ENCODE measurements around the gene MAK.
"Not testable (repeated sequence)": the region's sequence is repeated elsewhere in the genome, so short reads cannot be mapped to it uniquely, and the experiment has no call there.

Gene MAK

DNA sequence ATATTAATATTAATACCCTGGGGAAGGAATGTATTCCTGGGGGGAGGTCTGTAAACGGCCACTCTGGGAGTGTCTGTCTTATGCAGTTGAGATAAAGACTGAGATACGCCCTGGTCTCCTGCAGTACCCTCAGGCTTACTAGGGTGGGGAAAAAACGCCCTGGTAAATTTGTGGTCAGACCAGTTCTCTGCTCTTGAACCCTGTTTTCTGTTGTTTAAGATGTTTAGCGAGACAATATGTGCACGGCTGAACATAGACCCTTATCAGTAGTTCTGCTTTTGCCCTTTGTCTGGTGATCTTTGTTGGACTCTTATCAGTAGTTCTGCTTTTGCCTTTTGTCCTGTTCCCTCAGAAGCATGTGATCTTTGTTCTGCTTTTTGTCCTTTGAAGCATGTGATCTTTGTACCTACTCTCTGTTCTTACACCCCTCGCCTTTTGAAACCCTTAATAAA is 15.5 kb upstream of the MAK start:
- not testable (repeated sequence) for DNase-seq (ENCODE audit: low spot score)

DNA sequence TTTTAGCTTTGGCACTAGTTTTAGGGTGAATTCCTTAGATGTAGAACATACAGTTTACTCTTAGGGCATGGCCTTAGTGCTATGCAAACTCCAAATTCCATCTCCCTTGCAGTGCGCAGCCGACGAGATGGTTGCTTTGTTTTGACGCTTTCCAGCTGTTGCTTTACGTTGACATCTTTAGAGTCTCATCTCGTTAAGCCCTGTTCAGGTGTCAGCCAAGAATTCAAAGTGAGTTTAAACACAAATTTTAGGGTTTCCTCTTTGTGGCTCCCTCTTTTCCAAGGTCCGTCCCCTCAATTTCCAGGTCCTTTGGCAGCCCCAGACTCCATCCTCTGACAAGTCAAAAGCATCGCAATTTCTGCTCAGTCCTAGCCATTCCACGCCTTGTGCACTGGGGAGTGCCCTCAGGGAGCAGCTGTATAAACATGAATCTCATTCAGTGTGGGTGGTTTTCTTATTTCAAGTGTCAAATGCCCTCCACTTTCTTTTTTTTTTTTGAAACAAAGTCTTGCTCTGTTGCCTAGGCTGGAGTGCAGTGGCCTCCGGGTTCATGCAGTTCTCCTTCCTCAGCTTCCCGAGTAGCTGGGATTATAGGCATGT is 14.1 kb upstream of the MAK start:
- DNase-seq (ENCODE audit: low spot score), result no peak

DNA sequence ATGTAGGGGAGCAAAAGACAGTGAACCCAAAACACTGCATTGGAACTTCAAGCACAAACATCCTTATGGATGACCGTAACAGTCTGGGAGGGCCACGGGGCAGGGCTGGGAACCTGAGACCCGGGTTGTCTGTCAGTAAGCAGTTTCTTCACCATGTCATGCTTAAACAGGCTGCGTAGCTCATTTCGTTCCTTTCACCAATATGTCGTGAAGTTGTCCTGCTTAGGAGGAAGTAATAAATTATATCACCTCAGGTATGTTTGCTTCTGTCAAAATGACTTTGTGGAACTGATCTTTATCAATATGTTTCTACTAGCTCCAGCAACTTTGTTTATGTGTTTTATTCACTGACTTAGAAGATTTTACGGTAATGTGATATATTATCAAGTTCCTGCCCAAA is 12.4 kb upstream of the MAK start:
- DNase-seq (ENCODE audit: low spot score), result no peak

DNA sequence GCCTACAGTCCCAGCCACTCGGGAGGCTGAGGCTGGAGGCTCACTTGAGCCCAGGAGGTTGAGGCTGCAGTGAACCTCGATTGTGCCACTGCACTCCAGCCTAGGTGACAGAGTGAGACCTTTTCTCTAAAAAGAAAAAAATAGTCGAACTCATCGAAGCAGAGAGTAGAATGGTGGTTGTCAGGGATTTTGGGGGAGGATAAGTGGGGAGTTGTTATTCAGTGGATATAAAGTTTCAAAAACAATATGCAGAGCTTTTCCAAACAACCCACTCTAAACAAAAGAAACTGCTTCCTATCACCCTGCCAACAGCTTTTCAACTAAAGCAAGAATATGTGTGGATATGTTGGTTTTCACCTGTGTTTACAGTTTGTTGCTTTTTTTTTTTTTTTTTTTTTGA is 11.6 kb upstream of the MAK start:
- no peak for DNase-seq (ENCODE audit: low spot score)

DNA sequence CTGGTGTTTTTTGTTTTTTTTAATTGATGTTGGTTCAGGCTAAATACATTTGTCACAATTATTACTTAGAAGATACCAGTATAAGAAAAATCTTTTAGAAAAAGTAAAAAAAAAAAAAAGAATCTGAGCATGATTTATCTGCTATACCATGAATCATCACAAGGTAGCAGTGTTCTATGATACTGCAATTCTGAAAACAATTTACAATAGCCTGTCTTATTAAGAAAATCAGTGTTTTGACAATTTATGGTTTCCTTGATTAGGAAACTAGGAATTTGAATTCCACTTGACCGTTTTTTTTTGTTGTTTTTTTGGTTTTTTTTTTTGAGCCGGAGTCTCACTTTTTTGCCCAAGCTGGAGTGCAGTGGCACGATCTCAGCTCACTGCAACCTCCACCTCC is 9.3 kb upstream of the MAK start:
- no peak for DNase-seq (ENCODE audit: low spot score)

DNA sequence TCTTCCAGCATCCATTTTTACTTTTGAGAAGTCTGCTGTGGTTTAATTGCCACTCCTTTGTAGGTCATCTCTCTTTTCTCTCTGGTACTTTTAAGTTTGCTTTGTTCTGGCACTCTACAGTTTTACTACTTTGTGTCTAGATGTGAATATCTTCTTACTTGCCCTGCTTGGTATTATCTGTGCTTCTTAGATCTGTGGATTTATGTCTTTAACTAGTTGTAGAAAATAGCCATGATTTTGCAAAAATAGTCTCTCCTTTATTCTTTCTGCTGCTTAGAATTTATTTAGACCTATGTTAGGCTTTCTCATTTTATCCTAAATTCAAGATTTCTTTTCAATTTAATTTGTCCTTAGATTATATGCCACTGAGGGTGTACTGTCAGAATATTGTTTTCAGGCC is 5.2 kb upstream of the MAK start:
- DNase-seq (ENCODE audit: low spot score), result no peak

DNA sequence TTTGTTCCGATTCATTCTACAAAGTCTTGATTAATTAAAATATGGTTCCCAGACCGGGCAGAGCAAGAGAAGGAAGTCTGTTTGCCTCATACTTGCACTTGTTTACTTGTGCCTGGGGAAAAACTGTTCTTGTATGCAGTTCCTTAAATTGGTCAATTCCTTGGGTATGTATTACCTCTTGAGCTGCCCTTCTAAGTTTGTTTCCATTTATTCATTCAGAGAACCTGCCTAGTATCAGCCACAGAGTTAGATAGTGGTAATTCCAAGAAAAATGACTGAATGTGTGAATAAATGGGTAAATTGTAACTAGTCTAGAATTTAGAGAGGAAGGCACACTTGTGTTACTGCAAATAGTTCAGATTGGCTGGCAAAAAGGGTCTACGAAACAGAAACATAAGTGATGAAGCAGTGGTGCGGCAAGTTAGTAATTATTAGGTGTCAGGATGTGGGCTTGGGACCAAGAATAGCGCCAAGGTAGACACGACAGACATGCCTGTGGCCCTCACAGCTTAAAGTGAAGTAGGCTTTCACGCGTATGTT is 525 bp upstream of the MAK start:
- no peak for DNase-seq (ENCODE audit: low spot score)

DNA sequence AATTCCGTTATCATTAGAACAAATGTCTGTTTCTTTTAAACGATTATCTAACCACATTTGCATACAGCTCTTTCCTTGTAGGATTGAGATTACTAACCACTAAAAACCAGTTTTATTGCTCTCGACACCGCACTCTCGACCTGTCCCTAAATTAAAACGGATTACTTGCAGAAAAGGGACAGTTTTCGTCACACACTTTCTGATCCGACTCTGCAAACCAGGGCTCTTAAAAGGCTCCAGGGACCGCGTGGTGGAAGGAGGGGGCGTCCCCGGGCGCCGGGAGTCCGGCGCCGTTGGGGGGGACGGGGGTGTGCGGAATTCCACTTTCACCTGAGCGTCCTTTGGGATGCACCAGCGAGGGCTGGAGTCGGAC is 731 bp downstream of the MAK start:
- peak; percentile 17 for DNase-seq (ENCODE audit: low spot score)

DNA sequence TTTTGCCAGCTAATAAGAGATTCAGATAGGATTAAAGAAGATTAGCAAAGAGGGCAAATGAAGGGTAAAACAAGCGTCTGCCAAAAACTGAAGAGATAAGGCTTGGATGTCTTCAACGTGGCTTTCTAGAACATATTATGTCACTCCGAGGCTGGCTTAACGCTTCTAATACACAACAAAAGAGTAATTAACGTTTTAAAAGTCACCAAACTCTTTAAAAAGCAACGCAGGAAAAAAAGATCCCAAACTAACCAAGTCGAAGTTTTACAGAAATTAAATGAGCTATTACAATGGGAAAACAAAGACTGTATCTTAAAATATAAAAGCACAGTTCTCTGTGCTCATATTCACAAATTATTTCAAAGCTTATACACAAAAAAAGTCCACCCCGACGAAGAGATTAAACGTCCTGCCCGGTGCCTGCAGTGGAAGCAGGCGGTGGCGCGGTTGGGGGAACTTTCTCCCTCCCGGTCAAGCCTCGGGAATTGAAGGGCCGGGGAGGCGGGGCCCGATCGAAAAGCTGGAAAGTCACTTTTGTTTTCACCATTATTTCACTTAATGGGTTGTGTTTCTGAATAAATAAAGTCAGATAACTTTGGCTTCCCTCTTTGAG is 1.2 kb downstream of the MAK start:
- DNase-seq (ENCODE audit: low spot score), result no peak

DNA sequence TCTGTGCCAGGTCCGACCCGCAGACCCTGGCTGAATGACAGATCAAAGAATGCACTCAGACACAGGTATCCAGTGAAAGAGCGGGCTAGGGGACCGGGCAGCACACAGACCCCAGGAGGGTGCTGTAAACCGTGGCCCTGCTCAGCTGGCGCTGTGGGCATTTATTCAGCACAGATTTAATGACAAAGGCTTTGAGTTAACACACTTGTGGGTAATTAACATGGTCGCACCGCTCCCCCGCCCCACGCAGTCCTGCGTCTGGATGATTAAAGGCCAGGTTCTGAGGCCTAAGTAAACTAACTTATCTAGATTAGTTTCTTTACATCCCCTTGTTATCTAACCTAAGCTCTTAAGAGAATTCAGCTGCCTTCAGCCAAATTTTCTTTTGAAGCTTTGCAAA is 3.5 kb downstream of the MAK start:
- no peak for DNase-seq (ENCODE audit: low spot score)

DNA sequence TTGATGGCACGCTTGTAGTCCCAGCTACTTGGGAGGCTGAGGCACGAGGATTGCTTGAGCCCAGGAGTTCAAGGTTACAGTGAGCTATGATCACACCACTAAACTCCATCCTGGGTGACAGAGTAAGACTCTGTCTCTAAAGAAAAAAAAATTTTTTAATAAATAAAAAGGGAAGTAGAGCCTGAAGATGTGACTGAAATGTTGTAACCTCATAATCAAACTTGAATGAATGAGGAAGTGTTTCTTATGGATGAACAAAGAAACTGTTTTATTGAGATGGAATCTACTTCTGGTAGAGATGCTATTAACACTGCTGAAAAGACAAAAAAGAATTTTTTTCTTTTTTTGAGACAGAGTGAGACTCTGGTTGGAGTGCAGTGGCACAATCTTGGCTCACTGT is 6.7 kb downstream of the MAK start:
- DNase-seq (ENCODE audit: low spot score), result no peak

DNA sequence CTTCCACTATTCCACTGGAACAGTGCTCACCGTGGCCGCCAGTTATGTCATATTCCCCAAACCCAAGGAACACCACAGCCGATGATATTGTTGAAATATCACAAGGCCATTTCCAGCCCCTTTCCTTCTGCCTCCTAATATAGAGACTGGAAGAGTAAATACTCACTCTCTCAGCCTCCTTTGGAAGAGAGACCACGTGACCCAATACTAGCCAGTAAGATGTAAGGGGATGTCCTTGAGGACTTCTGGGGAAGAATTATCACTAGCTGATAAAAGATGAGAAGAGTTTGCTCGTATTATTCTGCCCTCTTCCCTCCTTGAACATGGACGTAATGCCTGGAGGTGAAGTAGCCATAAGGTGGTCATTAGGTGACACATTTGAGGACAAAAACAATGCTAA is 13.5 kb downstream of the MAK start:
- no peak for DNase-seq (ENCODE audit: low spot score)

DNA sequence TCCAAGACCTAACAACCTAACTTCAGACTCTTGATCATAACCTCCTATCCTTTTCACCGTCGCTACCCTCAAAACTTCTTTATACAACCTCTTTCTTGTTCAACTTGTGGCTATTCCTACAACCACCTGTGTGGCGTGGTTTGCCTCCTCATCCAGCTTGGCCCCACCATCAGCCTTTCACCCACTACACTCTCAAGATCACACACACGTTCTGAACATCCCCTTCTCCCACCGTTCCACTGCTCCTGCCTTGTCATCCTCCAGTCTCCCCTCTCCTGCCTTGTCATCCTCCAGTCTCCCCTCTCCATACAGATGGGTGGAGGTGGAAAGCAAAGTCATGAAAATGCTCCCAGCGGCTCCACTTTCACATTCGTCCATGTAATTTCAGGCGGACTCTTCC is 14.0 kb downstream of the MAK start:
- DNase-seq (ENCODE audit: low spot score), result no peak

DNA sequence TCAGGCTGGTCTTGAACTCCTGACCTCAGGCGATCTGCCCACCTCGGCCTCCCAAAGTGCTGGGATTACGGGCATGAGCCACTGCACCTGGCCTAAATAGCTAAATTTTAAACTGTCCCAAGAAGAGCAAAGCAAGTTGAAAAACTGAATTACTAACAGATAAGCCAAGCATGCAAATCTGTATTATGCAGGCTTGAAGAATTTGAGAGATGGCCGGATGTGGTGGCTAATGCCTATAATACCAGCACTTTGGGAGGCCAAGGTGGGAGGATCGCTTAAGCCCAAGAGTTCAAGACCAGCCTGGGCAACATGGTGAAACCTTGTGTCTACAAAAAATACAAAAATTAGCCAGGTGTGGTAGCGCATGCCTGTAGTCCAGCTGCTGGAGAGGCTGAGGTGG is 24.2 kb downstream of the MAK start:
- not testable (repeated sequence) for DNase-seq (ENCODE audit: low spot score)

DNA sequence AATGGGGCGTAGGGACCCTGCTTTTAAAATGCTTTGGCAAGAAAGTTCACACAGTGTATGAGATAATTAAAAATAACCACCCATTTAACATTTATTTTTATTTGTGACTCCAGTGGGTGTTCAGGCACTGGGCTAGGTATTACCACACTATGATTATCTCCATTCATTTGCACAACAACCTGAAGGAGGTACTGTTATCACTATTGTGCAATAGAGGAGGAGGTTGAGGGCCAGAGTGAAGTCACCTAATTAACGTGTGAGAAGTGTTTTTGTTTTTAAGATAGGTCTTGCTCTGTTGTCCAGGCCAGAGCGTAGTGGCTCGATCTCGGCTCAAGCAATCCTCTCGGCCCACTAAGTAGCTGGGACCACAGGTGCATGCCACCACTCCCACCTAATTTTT is 29.2 kb downstream of the MAK start:
- no peak for DNase-seq (ENCODE audit: low spot score)

DNA sequence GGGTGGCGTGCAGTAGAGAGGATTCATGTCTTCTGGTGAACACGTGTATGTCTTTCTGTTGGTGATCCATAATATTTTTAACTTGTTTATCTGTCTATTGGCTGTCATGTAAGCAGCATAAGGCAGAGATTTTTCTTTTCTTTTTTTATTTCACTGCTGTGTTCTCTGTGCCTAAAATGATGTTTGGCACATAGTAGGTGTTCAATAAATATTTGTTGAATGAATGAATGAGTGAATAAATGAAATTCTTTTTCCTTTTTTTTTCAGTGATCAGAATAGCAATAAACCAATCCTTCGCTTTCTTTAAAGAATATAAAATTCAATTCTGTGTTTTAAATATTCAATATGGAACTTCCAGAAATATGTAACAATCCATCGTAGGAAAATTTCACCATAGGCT is 30.0 kb downstream of the MAK start:
- no peak for DNase-seq (ENCODE audit: low spot score)

DNA sequence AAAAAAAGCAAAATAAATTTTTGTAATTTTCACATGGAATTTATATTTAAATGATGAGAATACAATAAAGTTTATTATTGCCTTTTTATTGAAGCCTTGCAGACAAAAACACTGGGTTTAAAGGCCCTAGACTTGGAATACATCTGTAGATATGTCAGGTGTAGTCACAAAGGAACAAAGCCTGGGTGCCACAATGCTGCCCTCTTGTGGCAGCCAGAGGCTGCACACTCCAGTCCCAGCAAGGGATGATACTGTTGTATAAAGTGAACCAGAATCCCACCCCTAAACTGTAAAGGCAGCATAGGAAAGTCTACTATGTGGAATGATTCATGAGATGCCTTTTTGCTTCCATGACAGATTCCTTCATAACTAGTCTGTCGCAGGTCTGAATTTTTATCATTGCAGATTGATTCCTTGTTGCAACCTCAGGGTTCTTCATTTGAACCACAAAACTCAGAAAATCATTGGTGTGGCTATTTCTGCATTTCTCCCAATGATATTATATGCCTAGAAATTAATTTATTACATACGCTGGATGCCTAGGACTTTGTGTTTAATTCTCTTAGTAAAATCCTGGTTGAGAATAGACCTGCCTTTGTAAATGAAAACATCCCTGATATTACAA is 37.0 kb downstream of the MAK start:
- peak; percentile 61 for DNase-seq (ENCODE audit: low spot score)

DNA sequence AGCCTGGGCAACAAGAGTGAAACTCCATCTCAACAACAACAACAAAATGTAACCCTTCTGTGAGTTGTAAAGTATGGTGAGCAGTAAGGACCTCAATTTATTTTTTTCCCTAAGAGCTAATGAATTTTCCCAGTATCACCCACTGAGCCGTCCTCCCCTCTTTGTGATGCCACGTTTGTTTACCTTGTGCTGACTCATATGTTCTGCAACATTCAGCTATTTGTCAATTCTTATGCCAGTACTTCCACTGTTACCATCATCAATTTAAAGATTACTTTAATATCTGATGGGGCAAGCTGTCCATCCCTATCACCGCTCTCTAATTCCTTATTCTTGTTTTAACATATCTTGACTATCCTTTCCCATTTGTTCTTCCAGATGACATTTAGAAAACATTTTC is 37.5 kb downstream of the MAK start:
- DNase-seq (ENCODE audit: low spot score), result no peak

DNA sequence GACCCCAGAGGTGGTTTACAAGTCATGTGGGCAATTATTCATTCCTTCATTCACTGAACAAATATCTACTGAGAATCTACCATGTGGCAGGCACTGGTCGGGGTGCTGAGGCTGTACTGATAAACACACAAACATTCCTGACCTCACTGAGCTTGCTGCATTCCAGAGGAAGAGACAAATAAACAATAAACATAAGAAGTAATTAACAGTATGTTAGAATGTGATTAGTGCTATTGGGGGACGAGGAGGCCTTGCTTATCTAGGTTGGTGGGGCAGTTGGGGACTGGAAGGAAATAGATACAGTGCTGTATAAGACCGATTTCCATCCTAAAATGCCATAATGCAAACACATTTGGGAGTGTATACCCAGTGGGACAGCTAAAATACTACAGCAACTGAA is 44.1 kb downstream of the MAK start:
- no peak for DNase-seq (ENCODE audit: low spot score)

DNA sequence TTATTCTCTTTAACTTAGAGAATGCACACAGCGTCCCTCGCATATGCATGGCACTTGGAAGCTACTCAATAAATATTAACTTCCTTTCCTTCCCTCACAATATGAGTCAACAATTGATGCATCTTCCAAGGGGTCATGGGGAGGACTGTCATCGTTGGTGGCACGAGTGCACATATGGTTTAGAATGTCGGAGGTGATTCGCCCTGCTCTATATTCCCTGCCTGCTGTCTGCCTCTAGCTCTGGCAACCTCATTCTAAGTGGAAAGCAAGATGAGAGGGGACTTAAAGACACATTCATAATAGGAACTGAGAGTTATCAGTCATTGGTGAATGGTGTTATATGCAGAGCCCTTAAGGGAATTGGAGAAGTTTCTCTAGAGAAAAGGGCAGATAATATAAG is 44.6 kb downstream of the MAK start:
- no peak for DNase-seq (ENCODE audit: low spot score)

DNA sequence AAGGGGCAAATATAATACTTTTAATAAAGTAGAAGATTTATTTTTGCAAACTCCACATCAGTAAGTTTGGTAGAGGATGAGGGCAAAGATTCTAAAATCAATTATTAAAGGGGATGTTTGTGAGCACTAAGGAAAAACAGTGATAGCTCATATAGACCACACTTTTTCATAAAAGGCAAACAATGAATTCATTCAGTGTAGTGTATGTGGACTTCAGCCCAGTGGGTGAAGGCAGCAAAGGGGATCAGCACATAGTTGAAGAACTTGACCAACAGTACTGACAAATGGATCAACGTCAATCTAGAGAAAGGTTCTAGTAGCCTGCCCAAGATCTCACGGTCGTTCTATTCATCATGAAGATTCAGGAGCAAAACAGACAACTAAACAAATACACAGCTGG is 45.3 kb downstream of the MAK start:
- peak; percentile 47 for DNase-seq (ENCODE audit: low spot score)

DNA sequence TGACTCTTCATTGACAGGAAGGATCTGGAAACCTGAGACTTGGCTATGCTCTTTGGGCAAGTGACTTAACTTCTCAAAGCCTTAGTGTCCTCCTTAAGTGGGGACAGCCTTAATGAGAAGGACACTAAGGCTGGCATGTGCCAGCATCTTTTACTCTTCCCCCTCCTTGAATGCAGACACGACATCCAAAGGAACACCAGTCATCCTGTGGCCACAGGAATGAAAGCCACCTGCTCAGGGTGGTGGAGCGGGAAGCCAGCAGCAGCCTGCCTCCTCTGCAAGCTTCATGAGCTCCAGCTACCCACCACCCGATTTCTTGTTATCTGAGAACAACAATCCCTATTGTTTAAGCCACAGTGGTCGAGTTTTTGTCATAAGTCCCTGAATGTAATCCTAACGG is 46.2 kb downstream of the MAK start:
- no peak for DNase-seq (ENCODE audit: low spot score)

DNA sequence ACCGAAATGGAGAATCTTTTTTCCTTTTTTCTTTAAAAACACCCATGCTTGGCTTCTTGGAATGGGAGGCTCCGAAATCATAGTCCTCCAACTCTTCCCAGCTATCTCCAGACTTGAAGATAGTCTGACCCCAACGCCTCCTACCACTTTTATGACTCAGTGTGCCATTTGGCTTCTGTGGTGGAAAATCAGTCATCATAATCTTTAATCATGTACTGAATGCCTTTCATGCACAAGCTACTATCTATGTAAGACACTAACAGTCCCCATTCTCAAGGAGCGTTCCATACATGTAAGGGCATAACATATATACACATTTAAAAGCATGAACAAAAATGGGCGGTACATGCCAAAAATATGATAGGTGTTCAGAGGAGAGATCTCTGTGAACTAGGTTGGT is 46.7 kb downstream of the MAK start:
- DNase-seq (ENCODE audit: low spot score), result no peak

DNA sequence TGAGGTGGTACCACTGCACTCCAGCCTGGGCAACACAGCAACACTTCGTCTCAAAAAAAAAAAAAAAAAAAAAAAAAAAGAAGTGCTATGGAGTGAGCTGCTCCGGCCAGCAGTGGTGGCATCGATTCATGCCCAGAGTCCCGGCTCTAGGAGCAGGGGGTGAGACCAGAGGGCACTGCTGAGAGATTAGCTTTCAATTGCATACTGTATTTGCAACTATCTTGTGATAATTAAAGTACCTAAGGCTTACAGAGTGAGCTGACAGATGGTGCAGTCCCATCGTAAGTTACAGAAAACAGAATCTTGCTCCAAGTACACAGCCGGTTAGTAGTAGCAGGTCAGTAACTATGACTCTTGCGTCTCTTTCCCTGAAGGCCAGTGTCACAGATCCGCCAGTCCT is 59.3 kb downstream of the MAK start:
- DNase-seq (ENCODE audit: low spot score), result no peak
